Neutrophil (primary cell): ENCODE data around the gene SMAD6.

Experiments used
- H3K27ac ChIP-seq: fragments of 200-600 bp; sonication (generic); 2 replicates; pipeline ENCODE4 v1.5.1; 2016; ENCODE audit warnings: mild to moderate bottlenecking, moderate library complexity
- H3K27me3 ChIP-seq: fragments of 200-600 bp; sonication (generic); 2 replicates; pipeline ENCODE4 v1.6.0; 2016; ENCODE audit warnings: mild to moderate bottlenecking
- H3K36me3 ChIP-seq: fragments of 200-600 bp; sonication (generic); 2 replicates; pipeline ENCODE4 v1.5.1; 2017
- H3K4me1 ChIP-seq, 2 experiments: fragments of 200-600 bp in 1 of 2; sonication (generic) in 1 of 2; 1 replicate in 1 of 2; 2 replicates in 1 of 2; pipeline versions ENCODE4 v1.5.1 to v1.6.1; 2013 to 2016; ENCODE audit warnings: low read depth in 1 of 2, low read length in 1 of 2, mild to moderate bottlenecking in 1 of 2, moderate library complexity in 1 of 2; ENCODE audit not compliant: control insufficient read depth in 1 of 2, insufficient read depth in 1 of 2
- H3K4me3 ChIP-seq, 2 experiments: fragments of 200-600 bp in 1 of 2; sonication (generic) in 1 of 2; 1 replicate in 1 of 2; 2 replicates in 1 of 2; pipeline ENCODE4 v1.5.1; 2013 to 2016; ENCODE audit warnings: low read depth in 1 of 2, low read length in 1 of 2, mild to moderate bottlenecking in 1 of 2, moderate library complexity in 1 of 2
- H3K9me3 ChIP-seq: fragments of 200-600 bp; sonication (generic); 2 replicates; pipeline ENCODE4 v1.5.1; 2016
- CTCF ChIP-seq: fragments of 200-600 bp; sonication (generic); IDR thresholded peaks from 2 replicates; pipeline ENCODE4 v1.5.1; 2016; ENCODE audit warnings: antibody characterized with exemption

SMAD6 gene

DNA sequence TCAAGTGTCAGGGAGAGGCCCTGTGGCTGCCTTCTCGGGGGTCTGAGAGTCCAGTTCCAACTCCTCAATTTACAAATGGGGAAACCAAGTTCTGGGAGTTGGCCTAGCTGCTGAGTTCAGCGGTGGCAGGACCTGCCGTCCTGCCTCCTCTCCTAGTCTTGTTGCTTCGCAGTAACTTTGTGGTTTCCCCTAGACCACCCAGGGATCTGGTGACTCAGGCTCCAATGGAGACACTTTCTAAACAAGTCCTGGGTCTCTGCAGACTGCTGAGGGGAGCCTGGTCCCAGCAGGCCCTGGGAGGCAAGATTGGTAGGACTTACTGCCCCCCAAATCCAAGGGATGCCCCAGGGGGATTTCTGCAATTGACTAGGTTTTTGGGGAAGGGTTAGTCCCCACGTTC lies 83.6 kb downstream of the SMAD6 start:
- Histone ChIP-seq H3K4me3 (no peak overlapping the region), H3K9me3 (no peaks in the 10 kb centered on the region), H3K4me1 (no peaks in the 10 kb centered on the region), H3K27me3 (no peaks in the 10 kb centered on the region), H3K36me3 (no peaks in the 10 kb centered on the region), H3K27ac (no peak overlapping the region)
- no peak for TF ChIP-seq CTCF

DNA sequence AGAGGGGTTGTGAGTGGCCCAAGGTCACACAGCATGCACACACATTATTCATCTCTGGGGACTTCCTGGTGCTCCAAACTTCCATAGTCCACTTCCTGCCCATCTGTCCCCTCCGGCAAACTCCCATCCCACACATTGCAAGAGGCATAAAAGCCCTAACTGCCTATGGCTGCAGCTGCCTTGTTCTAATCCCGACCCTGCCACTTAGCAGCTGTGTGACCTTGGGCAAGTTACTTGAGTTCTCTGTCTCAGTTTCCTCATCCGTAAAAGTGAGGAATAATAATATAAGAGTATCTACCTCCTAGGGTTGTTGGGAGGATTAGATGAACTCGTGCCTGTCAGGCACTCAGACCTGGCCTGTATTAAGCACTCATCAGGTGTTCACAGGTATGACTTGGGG lies 84.2 kb downstream of the SMAD6 start:
- Histone ChIP-seq H3K4me1 (no peaks in the 10 kb centered on the region), H3K4me3 (no peak overlapping the region), H3K27me3 (no peaks in the 10 kb centered on the region), H3K36me3 (no peaks in the 10 kb centered on the region), H3K27ac (no peak overlapping the region), H3K9me3 (no peaks in the 10 kb centered on the region)
- TF ChIP-seq CTCF, result no peak

- H3K36me3 ChIP-seq, result no peaks in the 10 kb centered on the region
- H3K4me1 ChIP-seq, result no peaks in the 10 kb centered on the region
- H3K27me3 ChIP-seq, result no peaks in the 10 kb centered on the region
- no peak overlapping the region for H3K27ac ChIP-seq
- no peak for TF ChIP-seq CTCF
- H3K4me3 ChIP-seq, result no peak overlapping the region
- no peaks in the 10 kb centered on the region for H3K9me3 ChIP-seq
These were observed 84.9 kb downstream of the SMAD6 start for GRCh38 chr15:66786708-66787488.

GRCh38 chr15:66787489-66787871 lies 85.4 kb downstream of the SMAD6 start:
- Histone ChIP-seq H3K4me3 (no peak overlapping the region), H3K27me3 (no peaks in the 10 kb centered on the region), H3K27ac (no peak overlapping the region), H3K36me3 (no peaks in the 10 kb centered on the region), H3K4me1 (no peaks in the 10 kb centered on the region), H3K9me3 (no peaks in the 10 kb centered on the region)
- no peak for TF ChIP-seq CTCF

GRCh38 chr15:66788024-66788423 lies 86.0 kb downstream of the SMAD6 start:
- Histone ChIP-seq H3K4me1 (no peaks in the 10 kb centered on the region), H3K9me3 (no peaks in the 10 kb centered on the region), H3K36me3 (no peaks in the 10 kb centered on the region), H3K27ac (no peak overlapping the region), H3K27me3 (no peaks in the 10 kb centered on the region), H3K4me3 (no peak overlapping the region)
- TF ChIP-seq CTCF, result no peak
